Measurements from ENCODE around the gene ZNF511.

DNA sequence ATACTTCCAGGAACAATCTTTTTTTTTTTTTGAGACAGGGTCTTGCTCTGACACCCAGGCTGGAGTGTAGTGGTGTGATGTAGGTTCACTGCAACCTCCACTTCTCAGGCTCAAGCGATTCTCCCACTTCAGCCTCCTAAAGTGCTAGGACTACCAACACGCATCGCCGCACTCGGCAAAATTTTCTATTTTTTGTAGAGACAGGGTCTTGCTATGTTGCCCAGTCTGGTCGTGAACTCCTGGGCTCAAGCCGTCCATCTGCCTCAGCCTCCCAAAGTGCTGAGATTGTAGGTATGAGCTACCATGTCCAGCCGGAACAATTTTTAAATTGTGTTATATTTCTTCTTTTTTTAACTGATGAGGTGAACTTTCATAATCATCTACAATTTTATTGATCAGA is 2.1 kb downstream of the ZNF511 start:
- TF ChIP-seq EZH2 (IDR thresholded peaks at IDR 0.05; ENCODE audit: insufficient read depth, low read length), result no peak
- TF ChIP-seq, protein P1, sequence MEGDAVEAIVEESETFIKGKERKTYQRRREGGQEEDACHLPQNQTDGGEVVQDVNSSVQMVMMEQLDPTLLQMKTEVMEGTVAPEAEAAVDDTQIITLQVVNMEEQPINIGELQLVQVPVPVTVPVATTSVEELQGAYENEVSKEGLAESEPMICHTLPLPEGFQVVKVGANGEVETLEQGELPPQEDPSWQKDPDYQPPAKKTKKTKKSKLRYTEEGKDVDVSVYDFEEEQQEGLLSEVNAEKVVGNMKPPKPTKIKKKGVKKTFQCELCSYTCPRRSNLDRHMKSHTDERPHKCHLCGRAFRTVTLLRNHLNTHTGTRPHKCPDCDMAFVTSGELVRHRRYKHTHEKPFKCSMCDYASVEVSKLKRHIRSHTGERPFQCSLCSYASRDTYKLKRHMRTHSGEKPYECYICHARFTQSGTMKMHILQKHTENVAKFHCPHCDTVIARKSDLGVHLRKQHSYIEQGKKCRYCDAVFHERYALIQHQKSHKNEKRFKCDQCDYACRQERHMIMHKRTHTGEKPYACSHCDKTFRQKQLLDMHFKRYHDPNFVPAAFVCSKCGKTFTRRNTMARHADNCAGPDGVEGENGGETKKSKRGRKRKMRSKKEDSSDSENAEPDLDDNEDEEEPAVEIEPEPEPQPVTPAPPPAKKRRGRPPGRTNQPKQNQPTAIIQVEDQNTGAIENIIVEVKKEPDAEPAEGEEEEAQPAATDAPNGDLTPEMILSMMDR (IDR thresholded peaks at IDR 0.05; ENCODE audit: insufficient read depth, low read depth, low read length), result no peak
